Stimulated activated CD8-positive, alpha-beta memory T cell treated with anti-CD3 and anti-CD28 coated beads, Interleukin-12 subunit alpha, Interleukin-12 subunit beta, amount 100 ng/mL, for 4 hours (primary cell): ENCODE data around the gene ADAMTS12.

Experiments used
- DNase-seq: peaks from one replicate; pipeline ENCODE4 v3.0.0-alpha.2; 2020; ENCODE audit warnings: low read depth

The ADAMTS12 gene

DNA sequence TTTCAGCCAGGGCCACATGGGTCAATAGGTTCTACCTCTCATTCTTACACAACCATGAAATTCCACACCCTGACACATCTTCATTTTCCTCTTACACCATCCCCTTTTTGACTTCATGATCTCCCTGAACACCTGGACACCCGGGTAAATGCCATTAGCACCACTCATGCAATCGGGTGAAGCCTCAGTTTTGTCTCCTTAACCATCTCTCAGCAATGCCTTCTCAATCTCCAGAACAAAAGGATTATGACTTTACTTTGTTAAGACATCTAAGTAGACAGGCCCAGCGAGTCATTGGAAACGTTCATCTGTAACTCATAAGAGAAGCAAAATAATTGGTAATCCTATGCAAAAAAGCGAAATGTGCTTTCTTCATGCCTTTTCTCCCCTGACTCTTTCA lies 49.9 kb downstream of the ADAMTS12 start:
- no peak for DNase-seq

DNA sequence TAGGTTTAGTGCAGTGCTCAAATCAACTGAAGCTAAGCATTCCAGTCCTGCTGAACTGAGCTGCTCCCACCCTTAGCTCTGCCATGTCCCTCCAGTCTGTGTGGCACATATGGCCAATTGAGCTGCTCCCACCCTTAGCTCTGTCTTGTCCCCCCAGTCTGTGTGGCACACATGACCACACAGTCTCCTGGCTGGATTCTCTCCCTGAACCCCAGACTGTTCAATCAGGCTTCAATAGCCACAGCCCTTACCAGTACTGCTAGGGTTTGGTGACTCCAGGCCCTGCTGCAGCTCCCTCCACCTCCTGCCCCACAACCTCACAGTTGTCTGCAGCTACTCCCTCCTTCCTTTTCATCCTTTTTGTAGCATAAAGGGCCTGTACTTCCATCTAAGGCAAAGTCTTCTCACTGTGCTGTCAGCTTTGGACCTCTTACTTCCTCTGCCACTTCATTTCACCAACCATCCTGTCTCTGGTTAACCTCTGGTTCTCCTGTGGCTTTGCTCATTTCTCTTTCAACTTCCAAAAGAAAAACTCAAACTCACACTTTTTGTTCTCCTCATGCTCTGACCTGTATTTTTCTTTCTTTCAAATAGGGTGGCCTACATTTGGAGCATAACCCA lies 50.8 kb downstream of the ADAMTS12 start:
- no peak for DNase-seq

DNA sequence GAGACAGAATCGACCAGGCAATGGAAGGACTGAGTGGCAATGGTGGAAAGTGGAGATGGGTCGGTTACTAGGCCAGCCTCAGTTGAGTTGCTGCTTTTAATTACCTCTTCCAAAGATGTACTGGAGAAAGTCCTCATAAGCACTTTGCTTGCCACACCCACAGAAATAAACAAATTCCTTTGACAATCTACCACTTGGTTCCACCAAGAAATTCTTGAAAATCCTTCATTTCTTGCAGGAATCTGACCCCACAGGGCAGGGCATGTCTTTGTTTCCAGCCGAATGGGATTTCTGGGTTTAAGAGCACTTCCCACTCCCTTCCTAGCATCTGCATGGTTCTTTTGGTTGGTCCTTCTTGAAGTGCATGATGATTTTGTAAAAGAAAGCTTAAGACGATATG lies 54.5 kb downstream of the ADAMTS12 start:
- DNase-seq = no peak

DNA sequence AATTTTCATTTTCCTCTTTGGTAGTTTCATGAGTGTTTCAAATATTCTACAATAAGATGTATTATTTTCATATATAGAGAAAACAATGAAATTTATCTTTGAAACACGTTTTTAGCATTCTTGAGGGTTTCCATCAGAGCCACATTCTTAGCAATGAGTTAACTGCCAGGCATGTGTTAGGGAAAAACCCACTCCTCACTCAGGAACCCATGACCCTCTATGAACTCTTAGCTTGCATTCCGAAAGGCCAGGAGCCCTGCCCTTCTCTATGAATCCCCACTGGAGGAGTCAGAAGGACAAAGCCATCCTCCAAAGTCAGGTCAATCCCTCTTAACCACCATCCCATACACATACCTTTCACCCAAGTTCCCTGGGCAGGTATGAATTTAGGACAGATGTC lies 57.5 kb downstream of the ADAMTS12 start:
- no peak for DNase-seq

DNA sequence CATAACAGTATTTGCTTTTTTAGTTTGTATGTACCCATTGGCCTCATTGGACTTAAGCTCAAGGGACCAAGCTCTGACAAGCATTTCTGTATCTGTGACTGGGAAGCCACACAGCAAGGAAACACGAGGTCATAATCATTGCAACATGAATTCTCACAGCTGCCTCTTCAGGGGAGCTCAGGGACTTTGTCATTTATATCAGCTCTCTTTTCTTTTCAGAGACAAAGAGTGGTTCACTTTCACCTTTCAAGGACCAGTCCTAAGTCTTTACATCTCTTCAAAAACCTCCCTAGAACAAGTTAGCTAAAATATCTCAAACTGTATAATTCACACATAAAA lies 58.6 kb downstream of the ADAMTS12 start:
- DNase-seq = no peak

DNA sequence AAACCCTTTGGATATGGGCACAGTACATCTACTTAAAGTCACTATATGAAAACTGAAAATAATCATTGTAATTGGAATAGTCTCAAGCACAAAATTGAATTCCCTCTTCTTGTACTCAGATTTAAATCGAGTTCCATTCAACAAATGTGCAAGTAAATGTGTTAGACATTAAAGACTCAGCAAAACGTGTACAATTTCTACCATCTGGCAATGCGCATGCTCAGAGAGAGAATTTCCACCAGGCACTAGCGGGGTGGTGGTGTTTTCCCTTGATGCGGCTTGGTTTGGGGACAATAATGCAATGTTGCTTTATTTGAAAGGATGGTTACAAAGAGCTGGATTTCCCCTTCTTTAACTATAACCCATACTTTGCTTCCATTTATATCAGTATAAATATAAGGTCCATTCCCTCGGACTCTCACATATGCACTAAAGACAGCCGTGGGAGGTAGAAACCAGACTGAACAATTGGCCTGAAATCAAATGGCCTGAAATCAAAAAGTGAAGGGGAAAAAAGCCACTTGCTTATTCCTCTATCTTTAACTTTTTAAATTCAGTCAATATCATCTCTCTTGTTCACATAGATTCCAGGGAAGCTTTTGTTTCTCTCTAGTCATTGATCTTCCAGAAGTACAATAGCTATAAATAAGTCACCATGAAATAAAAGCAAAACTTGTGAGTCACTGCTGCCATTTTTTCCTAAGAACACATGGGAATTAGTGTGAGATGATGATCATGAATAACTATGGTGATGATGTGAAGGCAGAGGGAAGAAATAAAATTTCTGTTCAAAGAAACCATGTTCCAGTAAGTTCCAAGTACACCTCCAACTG lies 59.2 kb downstream of the ADAMTS12 start:
- DNase-seq = no peak

DNA sequence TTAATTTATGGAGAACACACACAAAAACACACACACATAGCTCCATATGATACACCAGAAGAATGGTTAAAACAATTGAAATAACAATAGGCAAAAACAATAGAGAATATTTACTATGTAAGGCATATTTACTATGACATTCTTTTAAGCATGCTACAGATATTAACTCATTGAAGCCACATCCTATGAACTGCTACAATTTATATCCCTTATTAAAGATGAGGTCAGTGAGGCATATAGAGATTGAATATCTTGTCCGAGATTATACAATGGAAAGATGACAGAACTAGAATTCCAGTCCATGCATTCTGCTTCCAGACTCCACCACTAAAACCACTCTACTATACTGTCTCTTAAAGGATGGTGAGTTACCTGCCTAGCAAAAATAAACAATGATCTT lies 60.7 kb downstream of the ADAMTS12 start:
- no peak for DNase-seq

DNA sequence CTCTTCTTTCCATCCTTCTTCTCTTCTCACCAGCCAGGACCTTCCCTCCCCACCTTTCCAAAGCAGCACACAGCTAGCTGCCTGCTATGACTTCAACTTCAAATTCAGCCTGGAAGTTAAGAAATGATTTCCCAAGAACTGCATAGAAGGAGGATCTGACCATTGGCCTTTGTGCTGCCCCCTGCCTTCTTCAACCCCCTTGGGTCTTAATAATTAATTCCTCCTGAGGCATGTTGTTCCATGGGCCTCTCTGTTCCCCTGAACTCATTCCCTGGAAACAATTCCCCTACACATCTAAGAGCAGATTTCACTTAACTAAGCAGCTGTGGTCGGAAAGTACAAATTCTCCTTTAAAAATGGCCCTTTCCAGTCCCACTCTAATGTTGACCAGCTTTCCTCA lies 62.4 kb downstream of the ADAMTS12 start:
- DNase-seq = no peak

DNA sequence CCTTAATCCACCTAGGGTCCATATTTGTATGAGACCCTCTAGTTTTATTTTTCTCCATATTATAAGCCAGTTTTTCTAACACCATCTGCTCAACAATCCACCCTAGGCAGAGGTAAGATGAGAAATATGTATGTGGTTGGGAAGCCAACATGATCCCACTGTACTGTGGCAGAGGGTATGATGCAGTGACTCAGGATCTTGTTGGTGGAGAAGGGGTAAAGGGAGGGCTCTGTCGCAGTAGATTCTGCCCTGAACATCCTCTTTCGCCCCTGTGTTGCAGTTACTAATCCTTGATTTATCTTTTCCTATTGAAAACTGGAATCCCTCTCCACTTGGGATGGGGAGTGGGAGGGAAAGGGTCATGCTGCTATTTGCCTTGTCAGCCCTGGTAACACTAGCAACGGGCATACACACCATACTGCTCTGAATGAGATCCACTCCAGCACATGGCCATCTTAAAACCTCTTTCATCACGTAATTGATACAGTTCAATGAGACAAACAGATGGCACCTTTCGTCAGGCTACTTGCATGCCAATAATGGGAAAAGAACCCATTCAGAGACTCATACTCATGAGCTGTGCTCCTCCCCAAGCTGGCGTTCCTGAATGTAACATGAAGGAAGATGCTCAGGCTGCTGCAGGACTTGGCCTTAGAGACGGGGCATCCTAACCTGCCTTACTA lies 63.0 kb downstream of the ADAMTS12 start:
- no peak for DNase-seq

DNA sequence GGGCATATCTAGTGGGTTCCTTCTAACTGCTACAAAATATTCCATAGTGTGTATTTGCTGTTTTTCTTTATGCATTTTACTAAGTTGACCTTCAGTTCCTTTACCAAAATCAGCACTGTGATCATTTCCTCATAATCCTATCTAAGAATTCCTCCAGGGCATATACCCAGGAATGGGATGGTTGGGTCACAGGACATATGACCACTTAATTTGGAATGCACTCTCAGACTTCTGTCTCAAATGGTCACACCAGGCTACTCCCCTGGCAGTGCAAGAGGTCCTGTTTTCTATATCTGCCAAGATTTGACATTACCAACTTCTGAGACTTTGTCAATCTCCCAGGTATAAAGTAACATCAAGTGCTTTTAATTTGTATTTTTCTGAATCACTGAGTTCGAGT lies 63.9 kb downstream of the ADAMTS12 start:
- no peak for DNase-seq

DNA sequence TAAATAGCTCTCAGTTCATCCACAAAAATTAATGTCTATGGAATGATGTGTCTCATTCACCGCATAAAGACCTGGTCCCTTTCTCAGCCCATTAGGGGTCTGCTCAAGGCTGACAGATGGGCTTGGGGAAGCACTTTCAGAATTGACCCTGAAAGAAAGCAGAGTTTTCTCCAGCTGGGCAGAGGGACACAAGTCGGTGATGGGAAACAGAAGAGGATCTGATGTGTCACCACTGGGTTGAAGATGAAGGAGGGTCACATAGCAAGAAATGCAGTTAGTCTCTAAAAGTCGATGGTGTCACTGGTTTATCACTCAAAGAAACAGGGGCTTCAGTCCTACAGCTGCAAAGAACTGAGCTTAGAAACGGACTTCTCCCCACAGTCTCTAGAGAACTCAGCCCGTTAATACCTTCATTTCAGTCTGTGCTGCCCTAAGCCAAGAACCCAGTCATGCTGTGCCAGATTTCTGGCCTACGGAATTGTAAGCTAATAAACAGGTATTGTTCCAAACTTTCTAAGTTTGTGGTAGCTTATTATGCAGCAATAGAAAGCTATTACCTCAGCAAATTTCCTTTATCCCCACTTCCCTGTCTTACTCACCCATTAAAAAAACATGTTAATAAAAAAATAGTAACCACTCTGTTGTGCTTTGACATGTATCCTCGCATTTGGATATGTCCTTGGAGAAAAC lies 64.6 kb downstream of the ADAMTS12 start:
- no peak for DNase-seq

DNA sequence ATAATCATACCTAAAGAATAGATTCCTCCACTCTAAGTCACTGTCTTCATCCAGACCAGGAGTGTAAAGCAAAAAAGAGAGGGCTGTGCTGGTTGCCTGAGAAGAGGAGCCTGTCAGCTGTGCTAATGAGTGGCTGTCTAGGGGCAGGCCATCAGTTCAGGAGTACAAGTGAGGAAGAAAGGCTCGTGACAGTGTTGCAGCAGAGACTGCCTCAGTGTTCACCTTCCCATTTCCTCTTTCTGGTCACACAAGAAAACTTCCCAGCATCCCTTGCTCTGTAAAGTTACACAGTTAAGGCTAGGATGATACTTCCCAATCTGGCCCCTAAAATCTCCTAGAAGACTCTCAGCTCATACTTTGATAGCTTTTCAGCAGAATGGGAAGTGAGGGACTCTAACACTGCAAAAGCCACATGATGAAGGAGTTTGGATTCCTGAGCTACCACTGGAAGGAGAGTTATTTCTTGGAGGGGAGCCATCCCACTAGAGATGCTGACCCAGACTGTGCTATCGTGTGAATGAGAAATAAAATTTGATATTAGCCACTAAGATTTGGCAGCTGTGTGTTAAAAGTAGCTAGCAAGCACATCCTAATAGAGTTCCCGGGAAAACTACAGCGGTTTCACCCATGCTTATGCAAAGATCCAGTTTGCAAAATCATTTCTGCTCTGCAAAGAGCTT lies 67.1 kb downstream of the ADAMTS12 start:
- DNase-seq = no peak

DNA sequence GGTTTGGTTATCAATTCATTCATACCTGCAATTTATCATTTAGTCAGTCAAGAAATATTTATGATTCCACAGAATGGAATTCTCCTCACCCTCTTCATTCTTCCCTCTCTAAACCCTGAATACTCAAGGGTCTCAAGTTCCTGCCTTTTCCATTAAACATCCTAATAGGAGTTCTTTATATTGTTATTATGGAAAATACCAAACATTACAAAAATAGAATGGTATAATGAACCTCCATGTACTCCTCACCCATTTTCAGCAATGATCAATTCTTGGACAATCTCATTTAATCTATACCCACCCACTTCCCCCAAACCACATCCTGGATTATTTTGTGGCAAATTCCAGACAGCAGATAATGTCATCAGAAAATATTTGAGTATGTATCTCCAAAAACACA lies 74.5 kb downstream of the ADAMTS12 start:
- no peak for DNase-seq

DNA sequence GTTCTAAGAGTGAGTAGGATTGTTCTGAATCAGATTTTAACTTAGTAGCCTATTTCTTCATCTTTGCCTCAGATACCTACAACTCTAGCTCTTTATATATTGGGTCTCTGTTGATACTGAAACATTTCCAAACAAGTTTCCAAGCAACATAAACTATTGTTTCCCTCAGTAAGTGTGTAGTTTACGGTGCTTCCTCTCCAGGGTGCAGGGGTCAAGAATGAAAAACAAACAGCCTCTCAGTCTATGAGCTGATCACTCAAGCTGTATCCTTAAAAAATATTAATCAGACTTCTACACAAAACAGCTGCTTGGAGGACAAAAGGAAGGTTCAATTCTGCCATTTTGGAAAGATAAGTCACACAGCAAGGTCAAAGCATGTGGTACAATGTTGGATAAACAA lies 75.0 kb downstream of the ADAMTS12 start:
- DNase-seq = no peak

DNA sequence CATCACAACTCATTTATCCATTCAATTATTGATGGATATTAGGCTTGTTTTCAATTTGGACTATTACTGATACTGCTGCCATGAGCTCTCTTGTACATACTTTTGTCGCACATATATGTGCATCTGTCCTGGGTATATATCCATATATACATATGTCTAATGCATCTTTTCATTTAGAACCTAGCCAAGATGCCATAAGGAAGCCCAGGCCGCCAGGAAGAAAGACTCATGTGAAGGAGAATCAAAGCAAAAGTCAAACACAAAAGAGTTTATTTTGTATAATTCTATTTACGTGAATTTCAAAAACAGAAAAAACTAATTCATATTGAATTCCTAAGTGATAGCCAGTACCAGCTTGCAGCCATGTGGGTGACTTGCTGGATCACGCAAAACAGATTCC lies 79.0 kb downstream of the ADAMTS12 start:
- DNase-seq = no peak

DNA sequence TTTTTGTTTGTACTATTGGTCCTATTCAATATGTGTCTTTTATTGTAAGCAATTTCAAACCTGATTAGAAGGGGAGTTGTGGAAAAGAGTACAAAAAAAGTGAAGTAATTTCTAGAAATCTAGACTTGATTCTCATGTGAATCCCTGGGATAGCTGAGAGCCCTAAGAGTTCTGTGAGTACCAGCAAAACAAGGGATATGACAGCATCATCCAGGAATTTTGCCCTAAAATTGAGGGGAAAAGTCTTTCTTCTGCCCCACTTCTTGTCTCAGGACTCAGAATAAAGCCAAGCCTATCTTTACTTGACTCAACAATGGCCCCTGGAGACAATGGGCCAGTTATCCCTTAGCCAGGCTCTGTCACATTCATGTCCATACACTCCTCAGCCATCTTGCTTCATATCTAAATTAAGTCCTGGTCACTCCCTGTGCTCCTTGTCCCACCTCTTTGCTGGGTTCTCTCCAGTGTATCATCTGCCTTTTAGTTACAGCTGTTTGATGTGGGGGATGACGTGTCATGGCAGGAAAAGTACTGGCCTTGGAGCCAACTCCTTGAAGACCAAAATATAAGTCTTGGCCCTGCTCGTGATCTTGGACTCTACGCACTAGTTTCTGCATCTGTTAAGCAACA lies 81.2 kb downstream of the ADAMTS12 start:
- no peak for DNase-seq

DNA sequence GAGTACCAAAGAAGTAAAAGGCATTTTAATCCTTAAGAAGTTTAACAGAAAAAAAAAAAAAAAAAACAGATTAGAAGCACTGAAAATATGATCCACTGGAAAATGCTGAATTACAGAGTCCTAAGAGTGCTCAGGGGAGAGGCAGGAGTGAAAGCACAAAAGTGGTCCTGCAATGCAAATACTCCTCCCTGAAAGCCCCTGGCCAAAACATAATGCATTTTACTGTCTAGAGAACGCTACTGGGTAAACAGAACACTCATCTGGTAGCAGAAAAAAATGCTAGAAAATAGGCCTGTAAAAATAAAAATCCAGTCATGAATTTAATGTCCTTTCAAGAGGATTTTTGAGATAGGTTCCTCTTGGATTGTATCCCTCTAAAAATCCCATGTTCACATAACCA lies 81.9 kb downstream of the ADAMTS12 start:
- no peak for DNase-seq

DNA sequence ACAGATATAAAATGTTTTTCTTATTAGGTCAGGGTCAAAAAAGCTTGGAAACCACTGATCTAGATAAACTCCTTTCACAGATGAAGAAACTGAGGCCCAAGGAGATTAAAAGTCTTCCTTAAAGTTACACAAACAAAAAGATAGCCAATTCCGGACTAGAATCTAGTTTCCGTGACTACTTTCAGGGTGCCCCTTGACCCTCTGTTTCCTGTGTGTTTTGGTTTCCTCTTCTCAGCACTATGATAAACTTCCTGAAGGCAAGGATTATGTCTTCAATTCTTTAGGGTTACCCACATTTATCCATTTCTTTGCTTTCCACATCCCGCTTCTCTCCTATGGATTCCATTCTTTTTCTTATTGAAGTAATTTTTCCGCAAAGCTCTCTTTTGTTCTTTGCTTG lies 83.1 kb downstream of the ADAMTS12 start:
- no peak for DNase-seq

DNA sequence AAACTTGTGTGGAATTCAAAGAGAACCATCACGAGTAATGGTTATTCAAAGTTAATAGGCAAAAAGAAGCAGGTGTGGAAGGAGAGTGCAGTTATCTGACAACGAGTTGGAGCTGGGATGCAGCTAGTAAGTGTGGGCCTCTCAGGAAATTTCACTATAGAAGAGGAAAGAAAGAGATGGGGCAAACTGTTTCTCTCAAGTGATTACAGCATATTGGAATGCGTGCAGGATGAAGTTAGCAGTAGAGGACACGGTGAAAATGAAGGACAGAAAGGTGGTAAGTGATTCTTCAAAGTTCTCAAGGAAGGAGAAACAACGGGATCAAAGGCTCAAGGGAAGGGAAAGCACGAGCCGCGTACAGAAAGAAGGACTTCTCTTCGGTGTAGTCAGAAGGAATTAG lies 84.0 kb downstream of the ADAMTS12 start:
- no peak for DNase-seq

DNA sequence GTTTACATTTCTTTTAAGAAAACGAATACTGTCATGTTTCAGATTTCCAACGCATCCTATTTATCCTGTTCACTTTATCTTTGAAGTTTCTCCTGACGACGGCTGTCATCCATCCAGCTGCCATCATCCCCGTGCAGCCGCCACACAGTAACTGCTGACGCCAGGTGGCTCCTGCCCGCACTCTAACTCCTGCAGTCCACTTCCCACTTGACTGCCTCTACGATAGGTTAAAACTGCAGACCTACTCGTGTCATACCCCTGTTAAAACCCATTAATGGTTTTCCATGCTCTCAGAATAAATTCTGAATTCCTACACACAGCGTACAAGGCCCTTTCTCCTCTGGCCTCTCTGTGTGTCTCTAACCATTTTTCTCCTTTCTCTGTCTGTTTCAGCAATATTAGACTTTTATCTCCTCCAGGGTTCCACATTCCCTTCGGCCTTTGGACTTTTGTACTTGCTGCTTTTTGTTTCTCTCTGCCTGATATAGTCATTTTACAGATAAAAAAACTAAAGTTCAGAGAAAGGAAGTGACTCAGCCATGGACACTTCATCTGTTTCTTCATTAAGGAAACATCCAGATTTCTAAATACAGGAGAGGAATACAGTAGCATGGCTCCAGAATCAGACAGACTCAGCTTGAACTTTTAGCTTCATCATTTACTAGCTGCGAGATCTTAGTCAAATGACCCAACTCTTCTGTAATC lies 84.9 kb downstream of the ADAMTS12 start:
- no peak for DNase-seq

DNA sequence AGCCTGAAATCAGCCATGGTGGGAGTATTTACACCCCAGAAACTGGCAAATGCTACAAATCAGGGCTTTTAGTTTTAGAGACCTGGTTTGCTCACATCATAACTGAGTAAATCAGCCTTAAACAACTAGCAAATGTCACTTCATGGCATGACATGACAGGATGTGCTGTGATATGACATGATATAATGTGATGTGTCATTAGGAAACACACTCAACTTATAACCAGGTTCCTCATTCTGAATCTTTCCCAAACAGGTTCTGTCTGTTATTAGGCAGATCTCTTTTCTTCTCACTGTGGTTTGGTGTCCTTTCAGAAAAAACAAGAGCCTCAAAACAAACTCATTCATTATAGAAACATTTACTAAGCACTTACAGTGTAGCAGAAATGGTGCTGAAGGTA lies 90.5 kb downstream of the ADAMTS12 start:
- no peak for DNase-seq
